HG02840 (cell line): Measurements from ENCODE around the gene IL10RA.

Source experiments
- ATAC-seq: cut with Tn5 transposase; IDR thresholded peaks from one replicate; pipeline ENCODE4 v1.9.1; 2021; ENCODE audit warnings: mild to moderate bottlenecking, moderate library complexity, moderate number of reproducible peaks; ENCODE audit not compliant: unreplicated experiment, low FRiP score

Gene IL10RA

DNA sequence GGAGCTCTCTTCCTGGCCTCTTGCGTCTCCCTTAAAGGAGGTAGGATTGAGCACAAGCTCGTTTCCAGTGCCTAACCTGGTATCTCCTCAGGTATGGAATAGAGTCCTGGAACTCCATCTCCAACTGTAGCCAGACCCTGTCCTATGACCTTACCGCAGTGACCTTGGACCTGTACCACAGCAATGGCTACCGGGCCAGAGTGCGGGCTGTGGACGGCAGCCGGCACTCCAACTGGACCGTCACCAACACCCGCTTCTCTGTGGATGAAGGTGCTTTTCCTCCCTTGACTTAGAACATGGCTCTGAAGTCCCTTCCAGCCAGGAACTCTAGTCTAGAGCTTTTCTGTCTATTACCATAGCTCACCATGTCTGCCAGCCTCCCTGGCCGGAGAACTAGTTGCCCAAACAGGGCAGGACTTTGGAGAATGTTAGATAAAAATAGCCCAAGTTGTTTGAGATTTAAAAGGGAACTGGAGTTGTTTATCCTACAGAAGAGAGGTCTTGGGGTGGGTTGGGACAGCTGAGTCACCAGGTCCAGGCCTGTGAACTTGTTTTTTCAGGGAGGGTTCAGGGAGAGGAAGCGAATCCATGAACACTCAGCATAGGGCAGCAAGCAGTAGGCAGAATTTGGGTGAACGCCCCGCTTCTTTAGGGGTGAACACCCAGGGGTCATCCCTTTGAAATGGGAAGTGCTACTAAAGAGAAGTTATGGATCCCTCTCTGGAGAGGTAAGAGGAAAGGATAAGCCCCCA is 3.3 kb downstream of the IL10RA start:
- ATAC-seq, result no peak

DNA sequence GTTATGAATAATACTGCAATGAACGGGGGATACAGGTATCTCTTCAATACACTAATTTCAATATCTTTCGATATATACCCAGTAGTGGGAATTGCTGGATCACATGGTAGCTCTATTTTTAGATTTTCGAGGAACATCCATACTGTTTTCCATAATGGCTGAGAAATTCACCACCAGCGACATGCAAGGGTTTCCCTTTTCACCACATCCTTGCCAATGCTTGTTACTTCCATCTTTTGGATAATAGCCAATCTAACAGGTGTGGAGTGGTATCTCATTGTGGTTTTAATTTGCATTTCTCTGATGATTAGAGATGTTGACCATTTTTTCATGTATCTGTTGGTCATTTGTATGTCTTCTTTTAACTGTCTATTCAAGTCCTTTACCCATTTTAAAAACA is 5.9 kb downstream of the IL10RA start:
- no peak for ATAC-seq

DNA sequence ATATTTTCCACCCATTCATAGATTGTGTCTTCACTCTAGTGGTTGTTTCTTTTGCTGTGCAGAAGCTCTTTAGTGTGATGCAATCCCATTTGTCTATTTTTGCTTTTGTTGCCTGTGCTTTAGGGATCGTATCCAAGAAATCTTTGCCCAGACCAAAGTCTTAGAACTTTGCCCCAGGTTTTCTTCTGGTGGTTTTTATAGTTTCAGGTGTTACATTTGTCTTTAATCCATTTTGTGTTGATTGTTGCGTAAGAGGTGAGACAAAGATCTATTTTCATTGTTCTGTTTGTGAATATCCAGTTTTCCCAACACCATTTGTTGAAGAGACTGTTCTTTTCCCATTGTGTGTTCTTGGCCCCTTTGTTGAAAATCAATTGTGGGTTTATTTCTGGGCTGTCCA is 6.4 kb downstream of the IL10RA start:
- no peak for ATAC-seq

DNA sequence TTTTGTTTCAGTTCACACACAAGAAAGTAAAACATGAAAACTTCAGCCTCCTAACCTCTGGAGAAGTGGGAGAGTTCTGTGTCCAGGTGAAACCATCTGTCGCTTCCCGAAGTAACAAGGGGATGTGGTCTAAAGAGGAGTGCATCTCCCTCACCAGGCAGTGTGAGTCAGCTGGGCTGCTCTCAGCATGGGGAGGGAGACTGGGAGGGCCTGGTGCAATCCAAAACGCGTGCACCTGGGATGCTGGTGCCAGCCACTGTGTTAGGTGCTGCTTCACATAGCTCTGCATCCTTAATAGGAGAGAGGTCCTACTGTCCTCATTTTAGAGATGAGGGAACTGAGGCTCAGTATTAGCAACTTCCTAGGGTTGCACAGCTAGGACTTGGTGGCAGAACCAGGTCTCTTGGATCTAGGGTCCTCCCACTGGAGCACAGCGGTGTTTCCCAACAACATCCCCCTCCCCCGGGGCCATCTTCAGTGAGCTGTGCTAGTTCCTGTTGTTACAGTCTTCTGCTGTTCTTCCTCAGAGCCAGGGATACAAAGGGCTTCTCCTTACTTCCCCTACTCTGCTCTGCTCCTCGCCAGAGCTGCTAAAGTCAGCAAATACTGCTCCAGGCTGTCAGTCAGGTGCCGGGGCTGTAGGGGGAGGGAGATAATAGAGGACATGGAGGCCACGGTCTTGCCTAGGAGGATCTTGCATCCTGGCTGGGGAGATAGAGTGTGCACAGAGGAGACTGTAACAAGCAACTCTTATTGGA is 8.0 kb downstream of the IL10RA start:
- ATAC-seq, result no peak

DNA sequence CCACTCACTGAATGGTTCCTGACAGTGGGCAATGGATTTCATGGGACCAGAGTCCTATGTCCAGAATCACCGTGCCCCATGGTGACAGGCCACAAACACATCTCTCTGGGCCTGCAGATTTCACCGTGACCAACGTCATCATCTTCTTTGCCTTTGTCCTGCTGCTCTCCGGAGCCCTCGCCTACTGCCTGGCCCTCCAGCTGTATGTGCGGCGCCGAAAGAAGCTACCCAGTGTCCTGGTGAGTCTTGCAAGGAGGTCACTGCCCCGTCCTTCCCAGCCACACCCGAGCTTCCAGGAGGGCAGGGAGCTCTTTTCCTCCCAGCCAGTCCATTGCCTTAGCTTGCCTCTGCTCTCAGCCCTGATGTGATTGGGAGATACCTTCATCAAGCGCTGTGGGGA is 9.3 kb downstream of the IL10RA start:
- ATAC-seq, result no peak

DNA sequence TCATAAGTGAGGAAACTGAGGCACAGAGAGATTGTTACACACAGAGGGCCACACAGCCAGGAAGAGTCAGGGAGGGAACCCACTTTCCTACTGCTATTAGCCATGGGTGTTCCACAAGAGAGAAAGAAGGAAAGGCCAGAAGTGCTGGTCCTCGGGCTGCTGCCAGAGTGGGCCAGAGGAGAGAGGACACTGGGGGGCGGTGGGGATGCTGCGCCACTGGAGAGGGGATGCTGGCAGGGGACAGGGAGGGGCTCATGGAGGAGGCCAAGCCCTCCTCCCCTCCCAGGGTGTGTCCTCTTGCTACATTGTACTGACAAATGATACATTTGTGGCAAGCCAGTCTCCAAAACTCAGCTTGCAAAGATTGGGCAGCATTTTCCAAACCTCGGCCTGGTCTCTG is 9.9 kb downstream of the IL10RA start:
- no peak for ATAC-seq

DNA sequence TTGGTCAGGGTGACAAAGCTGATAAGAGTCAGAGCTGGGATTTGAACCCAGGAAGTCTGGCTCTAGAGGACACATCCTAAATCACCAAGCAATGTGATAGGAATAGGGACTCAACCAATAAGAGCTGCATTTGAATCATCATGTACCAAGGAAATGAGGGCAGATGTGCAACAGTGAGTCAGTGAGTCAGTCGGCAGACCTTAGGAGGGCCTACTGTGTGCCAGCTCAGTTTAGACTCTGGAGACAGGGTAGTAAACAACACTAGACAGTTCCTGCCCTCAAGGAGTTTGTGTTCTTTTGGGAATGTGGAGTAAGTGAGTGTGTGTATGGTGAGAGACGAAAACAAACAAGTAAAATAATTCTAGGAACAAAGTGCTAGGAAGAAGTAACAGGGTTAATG is 11.2 kb downstream of the IL10RA start:
- ATAC-seq, result no peak

DNA sequence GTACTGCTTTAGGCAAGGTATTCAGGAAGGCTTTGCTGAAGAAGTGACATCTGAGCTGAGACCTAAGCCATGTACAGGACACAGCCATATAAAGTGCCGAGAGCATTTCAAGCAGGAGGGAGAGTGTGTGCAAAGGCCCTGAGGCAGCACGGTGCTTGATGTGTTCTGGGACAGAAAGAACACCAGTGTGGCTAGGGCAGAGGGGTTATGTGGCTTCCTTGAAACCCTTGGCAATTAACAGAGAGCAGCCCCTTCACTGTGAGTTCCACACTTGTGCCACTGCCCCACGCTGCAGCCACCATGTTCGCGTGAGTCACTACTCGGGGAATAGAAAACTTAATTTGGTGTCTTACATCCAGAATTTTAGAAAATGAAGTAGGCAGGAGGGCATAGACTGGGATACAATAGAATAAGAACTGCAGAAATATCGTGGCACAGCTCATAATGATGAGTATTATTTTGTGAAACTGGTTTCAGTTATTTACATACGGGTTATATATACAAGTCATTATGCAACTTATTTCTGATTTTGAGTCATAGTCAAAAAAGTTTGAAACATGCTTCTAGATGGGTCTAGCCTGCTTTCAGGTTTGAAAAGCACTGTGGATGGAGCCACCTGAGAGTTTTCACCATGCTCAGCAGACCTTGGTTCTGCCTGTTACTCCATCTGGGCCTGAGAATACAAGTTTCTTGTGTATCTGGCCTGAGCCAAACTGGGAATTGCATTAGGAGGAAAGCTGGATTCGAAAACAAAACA is 11.8 kb downstream of the IL10RA start:
- no peak for ATAC-seq

DNA sequence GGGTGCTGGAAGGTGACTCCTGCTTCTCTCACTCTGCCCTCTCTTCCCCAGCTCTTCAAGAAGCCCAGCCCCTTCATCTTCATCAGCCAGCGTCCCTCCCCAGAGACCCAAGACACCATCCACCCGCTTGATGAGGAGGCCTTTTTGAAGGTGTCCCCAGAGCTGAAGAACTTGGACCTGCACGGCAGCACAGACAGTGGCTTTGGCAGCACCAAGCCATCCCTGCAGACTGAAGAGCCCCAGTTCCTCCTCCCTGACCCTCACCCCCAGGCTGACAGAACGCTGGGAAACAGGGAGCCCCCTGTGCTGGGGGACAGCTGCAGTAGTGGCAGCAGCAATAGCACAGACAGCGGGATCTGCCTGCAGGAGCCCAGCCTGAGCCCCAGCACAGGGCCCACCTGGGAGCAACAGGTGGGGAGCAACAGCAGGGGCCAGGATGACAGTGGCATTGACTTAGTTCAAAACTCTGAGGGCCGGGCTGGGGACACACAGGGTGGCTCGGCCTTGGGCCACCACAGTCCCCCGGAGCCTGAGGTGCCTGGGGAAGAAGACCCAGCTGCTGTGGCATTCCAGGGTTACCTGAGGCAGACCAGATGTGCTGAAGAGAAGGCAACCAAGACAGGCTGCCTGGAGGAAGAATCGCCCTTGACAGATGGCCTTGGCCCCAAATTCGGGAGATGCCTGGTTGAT is 12.6 kb downstream of the IL10RA start:
- no peak for ATAC-seq

DNA sequence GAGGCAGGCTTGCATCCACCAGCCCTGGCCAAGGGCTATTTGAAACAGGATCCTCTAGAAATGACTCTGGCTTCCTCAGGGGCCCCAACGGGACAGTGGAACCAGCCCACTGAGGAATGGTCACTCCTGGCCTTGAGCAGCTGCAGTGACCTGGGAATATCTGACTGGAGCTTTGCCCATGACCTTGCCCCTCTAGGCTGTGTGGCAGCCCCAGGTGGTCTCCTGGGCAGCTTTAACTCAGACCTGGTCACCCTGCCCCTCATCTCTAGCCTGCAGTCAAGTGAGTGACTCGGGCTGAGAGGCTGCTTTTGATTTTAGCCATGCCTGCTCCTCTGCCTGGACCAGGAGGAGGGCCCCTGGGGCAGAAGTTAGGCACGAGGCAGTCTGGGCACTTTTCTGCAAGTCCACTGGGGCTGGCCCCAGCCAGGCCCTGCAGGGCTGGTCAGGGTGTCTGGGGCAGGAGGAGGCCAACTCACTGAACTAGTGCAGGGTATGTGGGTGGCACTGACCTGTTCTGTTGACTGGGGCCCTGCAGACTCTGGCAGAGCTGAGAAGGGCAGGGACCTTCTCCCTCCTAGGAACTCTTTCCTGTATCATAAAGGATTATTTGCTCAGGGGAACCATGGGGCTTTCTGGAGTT is 13.3 kb downstream of the IL10RA start:
- no peak for ATAC-seq

DNA sequence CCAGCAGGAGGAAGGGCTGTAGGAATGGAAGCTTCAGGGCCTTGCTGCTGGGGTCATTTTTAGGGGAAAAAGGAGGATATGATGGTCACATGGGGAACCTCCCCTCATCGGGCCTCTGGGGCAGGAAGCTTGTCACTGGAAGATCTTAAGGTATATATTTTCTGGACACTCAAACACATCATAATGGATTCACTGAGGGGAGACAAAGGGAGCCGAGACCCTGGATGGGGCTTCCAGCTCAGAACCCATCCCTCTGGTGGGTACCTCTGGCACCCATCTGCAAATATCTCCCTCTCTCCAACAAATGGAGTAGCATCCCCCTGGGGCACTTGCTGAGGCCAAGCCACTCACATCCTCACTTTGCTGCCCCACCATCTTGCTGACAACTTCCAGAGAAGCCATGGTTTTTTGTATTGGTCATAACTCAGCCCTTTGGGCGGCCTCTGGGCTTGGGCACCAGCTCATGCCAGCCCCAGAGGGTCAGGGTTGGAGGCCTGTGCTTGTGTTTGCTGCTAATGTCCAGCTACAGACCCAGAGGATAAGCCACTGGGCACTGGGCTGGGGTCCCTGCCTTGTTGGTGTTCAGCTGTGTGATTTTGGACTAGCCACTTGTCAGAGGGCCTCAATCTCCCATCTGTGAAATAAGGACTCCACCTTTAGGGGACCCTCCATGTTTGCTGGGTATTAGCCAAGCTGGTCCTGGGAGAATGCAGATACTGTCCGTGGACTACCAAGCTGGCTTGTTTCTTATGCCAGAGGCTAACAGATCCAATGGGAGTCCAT is 14.1 kb downstream of the IL10RA start:
- no peak for ATAC-seq

DNA sequence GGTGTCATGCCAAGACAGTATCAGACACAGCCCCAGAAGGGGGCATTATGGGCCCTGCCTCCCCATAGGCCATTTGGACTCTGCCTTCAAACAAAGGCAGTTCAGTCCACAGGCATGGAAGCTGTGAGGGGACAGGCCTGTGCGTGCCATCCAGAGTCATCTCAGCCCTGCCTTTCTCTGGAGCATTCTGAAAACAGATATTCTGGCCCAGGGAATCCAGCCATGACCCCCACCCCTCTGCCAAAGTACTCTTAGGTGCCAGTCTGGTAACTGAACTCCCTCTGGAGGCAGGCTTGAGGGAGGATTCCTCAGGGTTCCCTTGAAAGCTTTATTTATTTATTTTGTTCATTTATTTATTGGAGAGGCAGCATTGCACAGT is 14.6 kb downstream of the IL10RA start:
- ATAC-seq, result no peak

DNA sequence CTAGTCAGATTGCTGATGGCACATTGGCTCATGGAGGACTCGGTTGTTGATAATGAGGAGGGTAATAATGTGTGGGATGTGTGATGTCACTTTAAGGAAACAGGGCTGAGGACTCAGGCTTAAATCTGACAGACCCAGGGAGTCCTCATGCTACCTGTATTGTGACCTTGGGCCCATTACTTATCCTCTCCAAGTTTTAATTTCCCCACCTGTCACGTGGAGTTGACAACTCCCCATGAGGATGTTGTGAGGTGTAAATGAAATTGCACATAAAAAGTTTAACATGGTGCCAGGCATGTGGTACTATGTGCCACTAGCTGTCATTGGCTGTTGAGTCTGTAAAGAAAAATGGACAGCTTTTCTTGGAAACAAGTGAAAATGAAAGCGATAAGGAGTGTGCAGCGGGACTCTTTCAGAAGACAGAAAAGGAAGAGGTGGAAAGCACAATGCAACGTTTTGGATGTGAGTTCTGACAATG is 15.3 kb downstream of the IL10RA start:
- no peak for ATAC-seq

DNA sequence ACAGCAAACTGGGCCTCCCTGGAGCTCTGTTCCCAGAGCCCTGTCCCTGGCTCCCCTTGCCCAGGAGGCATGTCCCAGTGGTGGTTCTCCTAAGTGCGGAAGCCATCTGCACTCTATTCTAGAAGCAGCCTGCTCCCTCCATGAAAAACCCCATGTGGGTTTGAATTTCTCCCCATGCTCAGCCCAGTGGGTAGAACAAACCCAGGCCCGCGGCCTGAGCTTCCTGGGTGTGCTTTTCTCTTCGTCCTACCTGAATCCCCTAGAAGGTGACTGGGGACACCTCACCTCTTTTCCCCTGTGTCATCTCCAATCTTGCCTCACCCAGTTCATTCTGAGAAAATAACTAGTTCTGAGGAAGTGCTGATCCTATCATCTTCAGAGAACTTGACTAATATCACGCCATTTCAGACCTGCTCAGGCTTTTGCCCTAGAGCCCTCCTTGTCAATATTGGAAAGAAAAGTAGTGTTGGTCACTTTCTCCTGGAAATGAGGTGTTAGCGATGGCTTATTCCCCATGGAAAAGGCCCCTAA is 15.9 kb downstream of the IL10RA start:
- ATAC-seq, result no peak

DNA sequence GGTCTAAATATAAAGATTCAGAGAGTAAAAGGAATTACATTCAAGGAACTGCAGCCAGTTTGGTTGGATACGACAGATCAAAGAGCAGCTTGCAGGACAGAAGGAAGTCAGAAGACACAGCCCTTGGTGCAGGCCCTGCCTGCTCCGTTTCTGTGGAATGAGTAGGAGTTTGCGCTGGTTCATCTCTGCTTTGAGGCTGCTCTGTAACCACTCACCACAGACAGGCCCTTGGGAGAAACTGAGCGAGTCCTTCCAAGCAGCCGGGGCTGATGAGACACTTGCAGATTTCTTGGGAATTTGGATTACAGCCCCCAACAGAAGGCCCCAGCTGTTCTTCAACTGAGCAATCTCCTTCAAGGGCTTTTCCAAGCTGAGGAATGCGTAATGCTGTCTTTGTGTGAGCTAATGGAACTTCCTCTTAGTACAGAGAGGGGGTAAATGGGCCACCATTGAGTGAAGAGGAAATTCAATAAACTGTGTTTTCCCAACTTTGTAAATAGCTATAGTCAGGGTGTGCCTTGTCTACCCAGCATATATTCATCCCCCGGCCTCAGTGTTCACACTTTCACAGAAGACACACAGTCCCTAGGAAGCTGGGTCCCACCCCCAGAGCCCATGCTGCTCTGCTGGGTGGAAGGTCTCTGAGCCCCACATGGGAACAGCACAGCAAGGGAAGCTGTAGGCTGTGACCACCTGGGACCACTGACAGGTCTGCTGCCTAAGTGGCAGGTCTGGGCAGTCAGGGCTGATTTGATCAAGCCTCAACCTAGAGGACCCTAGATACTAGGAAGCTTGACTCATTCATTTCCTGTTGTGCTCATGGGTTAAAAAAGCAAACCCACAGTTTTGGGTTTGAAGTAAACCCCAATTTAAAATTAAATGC is 16.6 kb downstream of the IL10RA start:
- no peak for ATAC-seq

DNA sequence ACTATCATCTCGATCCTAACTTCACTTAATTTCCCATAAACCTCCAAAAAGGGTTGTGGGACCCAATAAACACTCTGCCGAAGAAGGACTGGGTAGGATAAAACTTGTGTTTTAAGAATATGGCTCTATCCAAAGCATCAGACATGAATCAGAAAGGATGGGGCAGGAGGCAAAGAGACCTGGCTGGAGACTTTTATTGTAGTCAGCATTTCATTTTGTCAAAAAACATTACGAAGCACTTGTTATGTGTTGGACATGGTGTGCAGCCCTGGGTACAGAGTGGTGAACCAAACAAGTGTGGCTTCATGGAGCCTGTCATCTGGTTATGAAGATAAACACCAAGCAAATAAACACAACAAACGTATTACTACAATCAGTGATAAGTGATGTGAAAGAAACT is 17.3 kb downstream of the IL10RA start:
- ATAC-seq, result no peak

DNA sequence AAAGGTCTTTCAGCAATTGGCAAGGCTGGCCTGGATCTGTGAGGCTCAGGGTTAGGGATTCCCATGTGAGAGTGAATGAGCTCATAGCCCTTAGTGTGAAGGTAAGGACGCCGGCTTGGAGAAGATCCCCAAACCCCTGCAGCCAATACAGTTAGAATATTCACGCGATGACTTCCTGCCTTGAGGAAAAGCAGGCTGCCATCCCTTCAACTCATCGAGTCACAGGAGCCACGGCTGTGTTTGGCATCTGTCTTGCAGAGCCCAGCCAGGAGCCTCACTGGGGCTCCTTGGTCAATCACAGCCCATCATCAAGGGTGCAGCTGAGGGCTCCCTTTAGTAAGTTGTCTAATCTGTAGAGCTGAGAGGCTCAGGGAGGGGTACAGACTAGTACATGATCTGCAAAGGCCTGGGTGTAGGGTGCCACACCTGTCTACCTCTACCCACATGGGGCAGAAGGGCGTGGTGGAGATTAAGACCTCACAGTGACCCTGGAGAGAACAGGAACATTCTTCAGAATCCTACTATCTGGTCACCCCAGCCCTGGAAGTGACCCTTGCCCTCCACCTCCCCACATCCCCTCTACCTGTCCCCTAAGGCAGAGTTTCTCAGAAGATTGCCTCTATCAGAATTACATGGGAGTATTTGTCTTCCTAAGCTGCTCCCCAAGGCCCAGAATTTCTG is 18.5 kb downstream of the IL10RA start:
- ATAC-seq, result no peak
